GM18502 (cell line): Measurements from ENCODE around the gene STPG3.

ENCODE experiments used
- ATAC-seq: cut with Tn5 transposase; IDR thresholded peaks from one replicate; pipeline ENCODE4 v1.9.1; 2021; ENCODE audit warnings: mild to moderate bottlenecking; ENCODE audit not compliant: unreplicated experiment, poor library complexity

The STPG3 gene

GRCh38 chr9:137277329-137278041, 26.4 kb downstream of the STPG3 start, which contains the start of gene TOR4A:
Gene TOR4A, plus strand, starts transcription at chr9:137277726. Its CDS starts 964 bp downstream, at chr9:137278690.
- peak; percentile 63 for ATAC-seq

GRCh38 chr9:137278061-137278701, 27.1 kb downstream of the STPG3 start:
- ATAC-seq, result no peak

- ATAC-seq, result no peak
These were observed 27.9 kb downstream of the STPG3 start for GRCh38 chr9:137278721-137279711.

GRCh38 chr9:137279741-137280473, 28.8 kb downstream of the STPG3 start:
- ATAC-seq, result no peak

GRCh38 chr9:137280474-137281344, 29.6 kb downstream of the STPG3 start:
- no peak for ATAC-seq

- ATAC-seq, result no peak
These were observed 30.4 kb downstream of the STPG3 start for GRCh38 chr9:137281345-137282116.

- ATAC-seq, result no peak
These were observed 35.9 kb downstream of the STPG3 start for GRCh38 chr9:137286975-137287383.

- ATAC-seq, result no peak
These were observed 42.0 kb downstream of the STPG3 start for GRCh38 chr9:137293094-137293481.

- ATAC-seq, result no peak
These were observed 42.5 kb downstream of the STPG3 start for GRCh38 chr9:137293482-137294090.

GRCh38 chr9:137294091-137294680, 43.1 kb downstream of the STPG3 start:
- no peak for ATAC-seq

- ATAC-seq, result peak; percentile 16
These were observed 43.7 kb downstream of the STPG3 start for GRCh38 chr9:137294681-137295237.

- ATAC-seq, result peak; percentile 61
These were observed 44.2 kb downstream of the STPG3 start for GRCh38 chr9:137295238-137295811.

GRCh38 chr9:137295849-137296669, 45.0 kb downstream of the STPG3 start:
- no peak for ATAC-seq

- ATAC-seq, result no peak
These were observed 45.9 kb downstream of the STPG3 start for GRCh38 chr9:137296670-137297664.

- ATAC-seq, result no peak
These were observed 46.9 kb downstream of the STPG3 start for GRCh38 chr9:137297966-137298365.
